Right lobe of liver (tissue), 4 donors: ENCODE measurements around the gene SUPT20HL1.

Source experiments
- POLR2A ChIP-seq: fragments of 450-650 bp; IDR thresholded peaks from one replicate; pipeline ENCODE4 v1.6.1; 2017; ENCODE audit warnings: antibody characterized with exemption, mild to moderate bottlenecking
- TF ChIP-seq, protein P1 (sequence below), 4 donors: fragments of 200-600 bp in 3 of 4; fragments of 450-650 bp in 1 of 4; IDR thresholded peaks; one replicate each; pipeline versions ENCODE4 v1.5.1 to v1.8.0; 2016 to 2022; ENCODE audit warnings: antibody characterized with exemption in 4 of 4, mild to moderate bottlenecking in 2 of 4
- donor health status: DM: no; HTN: no; CAD: no.
- donor health status: DM: no; HTN: no; CAD: no.
- donor health status: DM: no; HTN: yes; CAD: no.

GRCh38 chrX:24391389-24391788 lies 30.9 kb downstream of the SUPT20HL1 start:
- TF ChIP-seq, protein P1, sequence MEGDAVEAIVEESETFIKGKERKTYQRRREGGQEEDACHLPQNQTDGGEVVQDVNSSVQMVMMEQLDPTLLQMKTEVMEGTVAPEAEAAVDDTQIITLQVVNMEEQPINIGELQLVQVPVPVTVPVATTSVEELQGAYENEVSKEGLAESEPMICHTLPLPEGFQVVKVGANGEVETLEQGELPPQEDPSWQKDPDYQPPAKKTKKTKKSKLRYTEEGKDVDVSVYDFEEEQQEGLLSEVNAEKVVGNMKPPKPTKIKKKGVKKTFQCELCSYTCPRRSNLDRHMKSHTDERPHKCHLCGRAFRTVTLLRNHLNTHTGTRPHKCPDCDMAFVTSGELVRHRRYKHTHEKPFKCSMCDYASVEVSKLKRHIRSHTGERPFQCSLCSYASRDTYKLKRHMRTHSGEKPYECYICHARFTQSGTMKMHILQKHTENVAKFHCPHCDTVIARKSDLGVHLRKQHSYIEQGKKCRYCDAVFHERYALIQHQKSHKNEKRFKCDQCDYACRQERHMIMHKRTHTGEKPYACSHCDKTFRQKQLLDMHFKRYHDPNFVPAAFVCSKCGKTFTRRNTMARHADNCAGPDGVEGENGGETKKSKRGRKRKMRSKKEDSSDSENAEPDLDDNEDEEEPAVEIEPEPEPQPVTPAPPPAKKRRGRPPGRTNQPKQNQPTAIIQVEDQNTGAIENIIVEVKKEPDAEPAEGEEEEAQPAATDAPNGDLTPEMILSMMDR (IDR thresholded peaks at IDR 0.05) = no peak
- no peak for TF ChIP-seq POLR2A
